HepG2 (cell line): Measurements from ENCODE around the gene MAN2A2. TPM values are rescaled to one million over a fixed set of nuclear protein-coding genes. Genes with fewer than 3 reads are reported as not detected.

ENCODE experiments used
- CEBPB ChIP-seq: IDR thresholded peaks from 2 replicates; pipeline ENCODE4 v1.6.1; 2011; ENCODE audit warnings: low read depth, low read length, improper control_type of control experiment, borderline replicate concordance
- FOXC1 ChIP-seq: sonication (generic); formaldehyde crosslinking; IDR thresholded peaks from 2 replicates; pipeline ENCODE4 v1.8.0; 2022; ENCODE audit warnings: mild to moderate bottlenecking, missing genetic modification reagents, borderline replicate concordance
- KLF6 ChIP-seq: IDR thresholded peaks from 2 replicates; pipeline ENCODE4 v1.8.0; 2016; ENCODE audit warnings: missing biosample characterization, missing genetic modification reagents
- MLLT10 ChIP-seq: sonication (generic); formaldehyde crosslinking; IDR thresholded peaks from 2 replicates; pipeline ENCODE4 v1.4.0; 2020; ENCODE audit warnings: missing genetic modification reagents
- REL ChIP-seq: sonication (generic); formaldehyde crosslinking; conservative IDR thresholded peaks from 2 replicates; pipeline ENCODE4 v1.8.0; 2022; ENCODE audit warnings: mild to moderate bottlenecking, missing genetic modification reagents, moderate library complexity
- SP2 ChIP-seq: sonication (generic); formaldehyde crosslinking; IDR thresholded peaks from 2 replicates; pipeline ENCODE4 v1.5.1; 2020; ENCODE audit warnings: mild to moderate bottlenecking, missing genetic modification reagents
- ZNF337 ChIP-seq: sonication (generic); formaldehyde crosslinking; IDR thresholded peaks from 2 replicates; pipeline ENCODE4 v1.5.1; 2020; ENCODE audit warnings: missing genetic modification reagents, low read depth, mild to moderate bottlenecking, borderline replicate concordance
- ZNF383 ChIP-seq: sonication (generic); formaldehyde crosslinking; IDR thresholded peaks from 2 replicates; pipeline ENCODE4 v1.4.0; 2020; ENCODE audit warnings: missing genetic modification reagents, mild to moderate bottlenecking, borderline replicate concordance
- ZNF547 ChIP-seq: sonication (generic); formaldehyde crosslinking; IDR thresholded peaks from 2 replicates; pipeline ENCODE4 v1.5.1; 2020; ENCODE audit warnings: mild to moderate bottlenecking, missing genetic modification reagents
- ZSCAN25 ChIP-seq: sonication (generic); formaldehyde crosslinking; IDR thresholded peaks from 2 replicates; pipeline ENCODE4 v1.8.0; 2022; ENCODE audit warnings: mild to moderate bottlenecking, missing genetic modification reagents
- polyA plus RNA-seq, 8 experiments: library from polyadenylated mRNA; depleted of rRNA in 3 of 8; stranded (reverse) in 7 of 8; unstranded in 1 of 8; fragments of >200 nt; fragmentation: Illumina TruSeq in 4 of 8; extraction: Trizol in 4 of 8; gene quantifications; 2 replicates each; pipeline versions ENCODE4 v1.2.1 to v1.2.3, GENCODE V29; 2011 to 2016; ENCODE audit warnings: low read depth in 4 of 8, missing spikeins in 1 of 8, mixed read lengths in 1 of 8; ENCODE audit not compliant: insufficient read depth in 1 of 8
- total RNA-seq, 5 experiments: library from RNA; depleted of rRNA; stranded (reverse); fragments of >200 nt; fragmentation: Illumina TruSeq; extraction: Trizol; gene quantifications; 2 replicates each; pipeline ENCODE4 v1.2.3, GENCODE V29; 2016; ENCODE audit warnings: low read depth in 1 of 5
- TF ChIP-seq, protein P1 (sequence below): sonication (generic); formaldehyde crosslinking; IDR thresholded peaks from 2 replicates; pipeline ENCODE4 v1.8.1; 2023; ENCODE audit warnings: mild to moderate bottlenecking, moderate library complexity, missing genetic modification reagents
- TF ChIP-seq, protein P2 (sequence below): sonication (generic); formaldehyde crosslinking; IDR thresholded peaks from 2 replicates; pipeline ENCODE4 v1.4.0; 2020; ENCODE audit warnings: missing genetic modification reagents
- TF ChIP-seq, protein P3 (sequence below): fragments of 450-650 bp; IDR thresholded peaks from 2 replicates; pipeline ENCODE4 v1.6.1; 2016
- TF ChIP-seq, protein P4 (sequence below): IDR thresholded peaks from 2 replicates; pipeline ENCODE4 v1.4.0; 2020; ENCODE audit warnings: mild to moderate bottlenecking, missing genetic modification reagents

MAN2A2 gene
- total and polyA plus RNA-seq, 2 of the 13 experiments (the other 11 are each of a cell fraction or from before 2014, with no cell fraction given), result 17.5 to 51.5 TPM

DNA sequence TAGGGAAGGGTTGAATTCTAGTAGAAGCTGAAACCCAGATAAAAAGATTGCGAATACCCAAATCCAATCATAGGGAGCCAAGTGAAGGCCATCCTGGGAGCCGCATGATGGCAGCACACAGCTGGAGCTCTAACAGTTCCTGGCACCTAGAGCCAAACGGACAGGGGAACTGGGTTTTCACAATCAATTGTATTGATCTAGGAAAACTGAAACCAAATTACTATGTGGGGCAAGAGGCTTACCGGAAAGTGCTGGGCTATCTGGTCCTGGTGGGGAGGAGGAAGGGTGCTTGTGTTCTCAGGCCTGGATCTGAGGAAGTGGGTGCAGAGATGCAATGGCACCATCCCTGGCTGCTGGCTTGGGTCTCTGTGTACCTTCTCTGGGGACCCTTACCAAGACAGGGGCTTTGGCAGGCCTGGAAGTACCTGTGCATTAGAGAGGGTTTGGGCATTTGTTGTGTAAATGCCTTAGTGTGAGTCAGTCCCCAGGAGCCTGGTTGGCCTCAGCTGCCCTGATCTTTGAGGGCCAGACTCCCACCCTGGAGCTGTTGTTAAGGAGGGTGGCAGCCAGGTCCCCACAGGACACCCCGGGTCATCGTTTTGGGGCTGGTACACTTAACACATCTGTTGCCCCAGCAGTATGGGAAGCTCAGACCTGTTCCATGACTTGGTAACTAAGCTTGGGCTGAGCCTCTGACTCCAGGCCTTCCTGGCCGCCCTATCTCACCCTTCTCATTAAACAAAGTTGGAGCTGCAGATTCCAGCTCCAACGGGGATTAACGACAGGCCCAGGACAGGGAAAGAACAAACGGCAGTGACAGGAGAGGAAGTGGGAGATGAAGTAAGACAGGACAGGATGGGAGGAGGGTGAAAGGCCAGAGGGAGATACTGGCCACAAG is 43.6 kb upstream of the MAN2A2 start (continued):
- TF ChIP-seq REL (CRISPR knock-in tag) (no peak), ZNF337 (CRISPR knock-in tag) (no peak), CEBPB (no peak), FOXC1 (CRISPR knock-in tag) (peak; percentile 47; the same call in 1 of the 2 replicates), ZNF547 (CRISPR knock-in tag) (peak; percentile 67; the same call in 1 of the 2 replicates), KLF6 (CRISPR knock-in tag) (no peak), ZNF383 (no peak), SP2 (CRISPR knock-in tag) (no peak), MLLT10 (no peak), ZSCAN25 (no peak)
- TF ChIP-seq, protein P1, sequence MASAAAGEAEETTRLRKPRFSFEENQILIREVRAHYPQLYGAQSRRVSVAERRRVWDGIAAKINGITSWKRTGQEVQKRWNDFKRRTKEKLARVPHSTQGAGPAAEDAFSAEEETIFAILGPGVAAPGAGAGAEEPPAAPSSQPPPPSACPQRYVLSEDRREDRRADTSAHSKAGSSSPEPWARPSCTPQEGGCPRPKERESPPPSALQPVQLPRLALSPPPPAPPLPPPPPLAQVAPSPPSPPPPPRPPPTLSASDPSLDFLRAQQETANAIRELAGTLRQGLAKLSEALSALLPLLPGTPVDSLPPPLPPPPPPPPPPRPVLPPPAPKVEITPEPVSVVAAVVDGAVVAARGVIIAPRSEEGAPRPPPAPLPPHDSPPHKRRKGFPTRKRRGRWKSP, result peak; percentile 35; the same call in 1 of the 2 replicates
- TF ChIP-seq, protein P2, sequence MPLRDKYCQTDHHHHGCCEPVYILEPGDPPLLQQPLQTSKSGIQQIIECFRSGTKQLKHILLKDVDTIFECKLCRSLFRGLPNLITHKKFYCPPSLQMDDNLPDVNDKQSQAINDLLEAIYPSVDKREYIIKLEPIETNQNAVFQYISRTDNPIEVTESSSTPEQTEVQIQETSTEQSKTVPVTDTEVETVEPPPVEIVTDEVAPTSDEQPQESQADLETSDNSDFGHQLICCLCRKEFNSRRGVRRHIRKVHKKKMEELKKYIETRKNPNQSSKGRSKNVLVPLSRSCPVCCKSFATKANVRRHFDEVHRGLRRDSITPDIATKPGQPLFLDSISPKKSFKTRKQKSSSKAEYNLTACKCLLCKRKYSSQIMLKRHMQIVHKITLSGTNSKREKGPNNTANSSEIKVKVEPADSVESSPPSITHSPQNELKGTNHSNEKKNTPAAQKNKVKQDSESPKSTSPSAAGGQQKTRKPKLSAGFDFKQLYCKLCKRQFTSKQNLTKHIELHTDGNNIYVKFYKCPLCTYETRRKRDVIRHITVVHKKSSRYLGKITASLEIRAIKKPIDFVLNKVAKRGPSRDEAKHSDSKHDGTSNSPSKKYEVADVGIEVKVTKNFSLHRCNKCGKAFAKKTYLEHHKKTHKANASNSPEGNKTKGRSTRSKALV (CRISPR knock-in tag), result no peak
- TF ChIP-seq, protein P3, sequence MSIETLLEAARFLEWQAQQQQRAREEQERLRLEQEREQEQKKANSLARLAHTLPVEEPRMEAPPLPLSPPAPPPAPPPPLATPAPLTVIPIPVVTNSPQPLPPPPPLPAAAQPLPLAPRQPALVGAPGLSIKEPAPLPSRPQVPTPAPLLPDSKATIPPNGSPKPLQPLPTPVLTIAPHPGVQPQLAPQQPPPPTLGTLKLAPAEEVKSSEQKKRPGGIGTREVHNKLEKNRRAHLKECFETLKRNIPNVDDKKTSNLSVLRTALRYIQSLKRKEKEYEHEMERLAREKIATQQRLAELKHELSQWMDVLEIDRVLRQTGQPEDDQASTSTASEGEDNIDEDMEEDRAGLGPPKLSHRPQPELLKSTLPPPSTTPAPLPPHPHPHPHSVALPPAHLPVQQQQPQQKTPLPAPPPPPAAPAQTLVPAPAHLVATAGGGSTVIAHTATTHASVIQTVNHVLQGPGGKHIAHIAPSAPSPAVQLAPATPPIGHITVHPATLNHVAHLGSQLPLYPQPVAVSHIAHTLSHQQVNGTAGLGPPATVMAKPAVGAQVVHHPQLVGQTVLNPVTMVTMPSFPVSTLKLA, result no peak
- TF ChIP-seq, protein P4, sequence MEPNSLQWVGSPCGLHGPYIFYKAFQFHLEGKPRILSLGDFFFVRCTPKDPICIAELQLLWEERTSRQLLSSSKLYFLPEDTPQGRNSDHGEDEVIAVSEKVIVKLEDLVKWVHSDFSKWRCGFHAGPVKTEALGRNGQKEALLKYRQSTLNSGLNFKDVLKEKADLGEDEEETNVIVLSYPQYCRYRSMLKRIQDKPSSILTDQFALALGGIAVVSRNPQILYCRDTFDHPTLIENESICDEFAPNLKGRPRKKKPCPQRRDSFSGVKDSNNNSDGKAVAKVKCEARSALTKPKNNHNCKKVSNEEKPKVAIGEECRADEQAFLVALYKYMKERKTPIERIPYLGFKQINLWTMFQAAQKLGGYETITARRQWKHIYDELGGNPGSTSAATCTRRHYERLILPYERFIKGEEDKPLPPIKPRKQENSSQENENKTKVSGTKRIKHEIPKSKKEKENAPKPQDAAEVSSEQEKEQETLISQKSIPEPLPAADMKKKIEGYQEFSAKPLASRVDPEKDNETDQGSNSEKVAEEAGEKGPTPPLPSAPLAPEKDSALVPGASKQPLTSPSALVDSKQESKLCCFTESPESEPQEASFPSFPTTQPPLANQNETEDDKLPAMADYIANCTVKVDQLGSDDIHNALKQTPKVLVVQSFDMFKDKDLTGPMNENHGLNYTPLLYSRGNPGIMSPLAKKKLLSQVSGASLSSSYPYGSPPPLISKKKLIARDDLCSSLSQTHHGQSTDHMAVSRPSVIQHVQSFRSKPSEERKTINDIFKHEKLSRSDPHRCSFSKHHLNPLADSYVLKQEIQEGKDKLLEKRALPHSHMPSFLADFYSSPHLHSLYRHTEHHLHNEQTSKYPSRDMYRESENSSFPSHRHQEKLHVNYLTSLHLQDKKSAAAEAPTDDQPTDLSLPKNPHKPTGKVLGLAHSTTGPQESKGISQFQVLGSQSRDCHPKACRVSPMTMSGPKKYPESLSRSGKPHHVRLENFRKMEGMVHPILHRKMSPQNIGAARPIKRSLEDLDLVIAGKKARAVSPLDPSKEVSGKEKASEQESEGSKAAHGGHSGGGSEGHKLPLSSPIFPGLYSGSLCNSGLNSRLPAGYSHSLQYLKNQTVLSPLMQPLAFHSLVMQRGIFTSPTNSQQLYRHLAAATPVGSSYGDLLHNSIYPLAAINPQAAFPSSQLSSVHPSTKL (CRISPR knock-in tag), result 0 out of 2 replicates have a peak, but pooled peaks have one; percentile 19
